HL-60 (cell line): Measurements from ENCODE around the gene SEMA6B.

Experiments
- DNase-seq, 2 experiments: peaks; one replicate each; pipeline ENCODE4 v3.0.0-alpha.2; 2010 to 2020; ENCODE audit warnings: low read depth in 1 of 2, low spot score in 1 of 2
- H3K27ac ChIP-seq: fragments of 250-450 bp; sonication (Bioruptor Pico); replicated peaks from 2 replicates; pipeline ENCODE4 v1.5.1; 2020; ENCODE audit warnings: mild to moderate bottlenecking, moderate library complexity
- H3K27me3 ChIP-seq: fragments of 250-450 bp; sonication (Bioruptor Pico); 2 replicates; pipeline ENCODE4 v1.5.1; 2021; ENCODE audit warnings: mild to moderate bottlenecking, moderate library complexity; ENCODE audit not compliant: insufficient read depth, poor library complexity, severe bottlenecking
- H3K4me3 ChIP-seq: replicated peaks from 2 replicates; pipeline ENCODE4 v1.5.1; 2011; ENCODE audit warnings: mild to moderate bottlenecking, control low read depth, low read length; ENCODE audit not compliant: insufficient read depth
- GABPA ChIP-seq: IDR thresholded peaks from 2 replicates; pipeline ENCODE4 v1.6.1; 2012; ENCODE audit warnings: low read depth
- POLR2AphosphoS5 ChIP-seq: IDR thresholded peaks from 2 replicates; pipeline ENCODE4 v1.6.1; 2012; ENCODE audit warnings: low read depth
- SPI1 ChIP-seq: IDR thresholded peaks from 2 replicates; pipeline ENCODE4 v1.6.1; 2012; ENCODE audit warnings: low read depth, mild to moderate bottlenecking, borderline replicate concordance
- TF ChIP-seq, protein P1 (sequence below): IDR thresholded peaks from one replicate; pipeline ENCODE4 v1.5.1; 2011; ENCODE audit warnings: low read length, control low read depth, inconsistent platforms; ENCODE audit not compliant: insufficient read depth
- TF ChIP-seq, protein P2 (sequence below): IDR thresholded peaks from 2 replicates; pipeline ENCODE4 v1.6.1; 2012; ENCODE audit warnings: low read depth; ENCODE audit not compliant: insufficient replicate concordance

SEMA6B gene

DNA sequence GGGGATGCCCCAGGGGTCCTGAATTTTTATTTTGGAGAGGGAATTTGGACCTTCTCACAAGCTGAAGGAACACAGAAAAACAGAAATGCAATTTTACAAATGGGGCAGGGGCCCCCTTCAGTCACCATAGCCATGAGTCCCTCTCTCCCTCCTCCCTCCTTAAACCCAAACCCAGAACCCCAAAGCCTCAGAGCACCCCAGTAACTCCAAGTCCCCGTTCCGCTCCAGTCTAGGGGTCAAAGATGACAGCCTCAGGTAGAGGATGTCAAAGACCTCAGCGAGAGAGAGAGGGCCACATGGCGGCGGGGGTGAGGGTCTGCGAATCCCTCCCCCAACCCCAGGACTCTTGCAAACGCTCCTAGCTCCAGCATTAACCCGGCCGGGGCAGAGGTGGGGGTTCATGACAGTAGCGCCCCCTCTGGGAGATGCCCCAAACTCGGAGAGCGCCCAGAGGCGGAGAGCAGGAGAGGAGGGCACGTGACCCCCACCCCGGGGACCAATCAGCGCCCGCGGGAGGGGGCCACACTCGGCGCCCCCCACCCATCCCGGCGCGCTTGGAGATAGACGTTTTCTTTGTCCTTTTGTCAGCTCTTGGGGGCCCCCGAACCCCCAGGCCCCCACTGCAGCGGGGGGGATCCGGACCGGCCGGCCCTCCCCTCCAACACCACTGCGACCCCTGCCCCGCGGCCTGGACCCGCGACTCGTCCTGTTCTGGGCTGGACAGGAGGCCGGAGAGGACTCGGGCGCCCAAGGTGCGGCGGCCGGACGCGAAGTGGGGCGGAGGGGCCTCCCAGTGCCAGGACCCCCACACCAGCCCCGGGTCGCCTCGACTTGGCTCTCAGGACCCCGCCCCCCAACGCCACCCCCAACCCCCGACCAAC lies 20.8 kb upstream of the SEMA6B start:
- TF ChIP-seq, protein P1, sequence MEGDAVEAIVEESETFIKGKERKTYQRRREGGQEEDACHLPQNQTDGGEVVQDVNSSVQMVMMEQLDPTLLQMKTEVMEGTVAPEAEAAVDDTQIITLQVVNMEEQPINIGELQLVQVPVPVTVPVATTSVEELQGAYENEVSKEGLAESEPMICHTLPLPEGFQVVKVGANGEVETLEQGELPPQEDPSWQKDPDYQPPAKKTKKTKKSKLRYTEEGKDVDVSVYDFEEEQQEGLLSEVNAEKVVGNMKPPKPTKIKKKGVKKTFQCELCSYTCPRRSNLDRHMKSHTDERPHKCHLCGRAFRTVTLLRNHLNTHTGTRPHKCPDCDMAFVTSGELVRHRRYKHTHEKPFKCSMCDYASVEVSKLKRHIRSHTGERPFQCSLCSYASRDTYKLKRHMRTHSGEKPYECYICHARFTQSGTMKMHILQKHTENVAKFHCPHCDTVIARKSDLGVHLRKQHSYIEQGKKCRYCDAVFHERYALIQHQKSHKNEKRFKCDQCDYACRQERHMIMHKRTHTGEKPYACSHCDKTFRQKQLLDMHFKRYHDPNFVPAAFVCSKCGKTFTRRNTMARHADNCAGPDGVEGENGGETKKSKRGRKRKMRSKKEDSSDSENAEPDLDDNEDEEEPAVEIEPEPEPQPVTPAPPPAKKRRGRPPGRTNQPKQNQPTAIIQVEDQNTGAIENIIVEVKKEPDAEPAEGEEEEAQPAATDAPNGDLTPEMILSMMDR = no peak
- TF ChIP-seq SPI1 (no peak), GABPA (no peak), POLR2AphosphoS5 (no peak)
- TF ChIP-seq, protein P2, sequence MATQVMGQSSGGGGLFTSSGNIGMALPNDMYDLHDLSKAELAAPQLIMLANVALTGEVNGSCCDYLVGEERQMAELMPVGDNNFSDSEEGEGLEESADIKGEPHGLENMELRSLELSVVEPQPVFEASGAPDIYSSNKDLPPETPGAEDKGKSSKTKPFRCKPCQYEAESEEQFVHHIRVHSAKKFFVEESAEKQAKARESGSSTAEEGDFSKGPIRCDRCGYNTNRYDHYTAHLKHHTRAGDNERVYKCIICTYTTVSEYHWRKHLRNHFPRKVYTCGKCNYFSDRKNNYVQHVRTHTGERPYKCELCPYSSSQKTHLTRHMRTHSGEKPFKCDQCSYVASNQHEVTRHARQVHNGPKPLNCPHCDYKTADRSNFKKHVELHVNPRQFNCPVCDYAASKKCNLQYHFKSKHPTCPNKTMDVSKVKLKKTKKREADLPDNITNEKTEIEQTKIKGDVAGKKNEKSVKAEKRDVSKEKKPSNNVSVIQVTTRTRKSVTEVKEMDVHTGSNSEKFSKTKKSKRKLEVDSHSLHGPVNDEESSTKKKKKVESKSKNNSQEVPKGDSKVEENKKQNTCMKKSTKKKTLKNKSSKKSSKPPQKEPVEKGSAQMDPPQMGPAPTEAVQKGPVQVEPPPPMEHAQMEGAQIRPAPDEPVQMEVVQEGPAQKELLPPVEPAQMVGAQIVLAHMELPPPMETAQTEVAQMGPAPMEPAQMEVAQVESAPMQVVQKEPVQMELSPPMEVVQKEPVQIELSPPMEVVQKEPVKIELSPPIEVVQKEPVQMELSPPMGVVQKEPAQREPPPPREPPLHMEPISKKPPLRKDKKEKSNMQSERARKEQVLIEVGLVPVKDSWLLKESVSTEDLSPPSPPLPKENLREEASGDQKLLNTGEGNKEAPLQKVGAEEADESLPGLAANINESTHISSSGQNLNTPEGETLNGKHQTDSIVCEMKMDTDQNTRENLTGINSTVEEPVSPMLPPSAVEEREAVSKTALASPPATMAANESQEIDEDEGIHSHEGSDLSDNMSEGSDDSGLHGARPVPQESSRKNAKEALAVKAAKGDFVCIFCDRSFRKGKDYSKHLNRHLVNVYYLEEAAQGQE = no peak
- Histone ChIP-seq H3K27me3 (peaks cover 50% of the 10 kb centered on the region), H3K27ac (no peak overlapping the region), H3K4me3 (peak overlapping the region; percentile 9; the same call in 1 of the 2 replicates)
- DNase-seq = no peak

DNA sequence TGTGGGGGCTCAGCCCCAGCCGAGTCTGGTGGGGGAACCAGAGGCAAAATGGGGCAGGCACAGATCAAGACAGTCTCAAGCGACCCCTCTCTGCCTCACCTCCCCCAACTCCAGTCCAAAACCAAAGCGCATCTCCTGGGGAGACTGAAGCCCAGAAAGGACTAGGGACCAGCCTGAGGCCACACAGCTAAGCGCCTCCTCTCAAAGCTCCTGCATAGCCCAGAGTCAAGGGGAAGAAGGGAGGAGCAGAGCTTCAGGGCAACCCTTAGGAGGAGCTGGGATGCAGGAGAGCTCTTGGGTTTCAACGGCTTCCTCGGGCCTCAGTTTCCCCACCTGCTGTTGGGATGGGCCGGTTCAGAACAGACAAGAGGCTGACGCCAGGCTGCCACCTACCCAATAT lies 19.9 kb upstream of the SEMA6B start:
- H3K4me3 ChIP-seq = no peak overlapping the region
- no peak overlapping the region for H3K27ac ChIP-seq
- TF ChIP-seq POLR2AphosphoS5 = no peak
- no peak for TF ChIP-seq SPI1
- TF ChIP-seq, protein P1 = no peak
- no peak for TF ChIP-seq GABPA
- TF ChIP-seq, protein P2 = no peak
- peaks cover 41% of the 10 kb centered on the region for H3K27me3 ChIP-seq
- DNase-seq = no peak

DNA sequence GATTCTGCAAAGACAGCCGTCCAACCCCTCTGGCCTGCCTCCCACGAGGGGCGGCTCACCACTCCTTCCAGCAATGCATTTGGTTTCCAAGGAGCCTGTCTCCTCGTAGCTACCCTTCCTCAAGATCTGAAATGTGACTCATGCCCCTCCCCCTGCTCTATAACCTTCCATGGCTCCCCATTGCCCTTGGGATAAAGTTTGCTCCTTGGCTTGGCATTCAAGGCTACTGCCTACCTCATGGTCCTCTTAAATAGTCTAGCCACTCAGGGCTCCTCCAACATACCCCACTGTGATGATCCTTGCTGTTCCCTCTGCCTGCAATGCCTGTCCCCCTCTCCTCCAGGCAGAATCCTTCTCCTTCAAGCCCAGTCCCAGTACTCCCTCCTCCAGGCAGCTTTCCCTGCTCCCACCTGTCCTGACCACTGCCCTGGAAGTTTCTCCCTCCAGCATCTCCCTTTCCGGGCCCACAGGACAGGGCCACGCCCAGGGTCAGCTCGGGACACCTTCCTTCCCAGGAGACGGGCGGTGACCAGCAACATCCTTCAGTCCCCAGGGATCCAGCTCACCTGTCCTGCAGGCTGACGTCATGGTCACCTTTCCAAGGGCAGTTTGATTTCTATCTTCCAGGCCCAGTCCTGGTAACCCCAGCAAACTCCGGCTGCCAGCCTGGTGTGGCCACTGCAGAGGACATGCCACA lies 19.2 kb upstream of the SEMA6B start:
- TF ChIP-seq GABPA (no peak), SPI1 (no peak), POLR2AphosphoS5 (no peak)
- TF ChIP-seq, protein P1 = no peak
- TF ChIP-seq, protein P2 = no peak
- no peak overlapping the region for H3K4me3 ChIP-seq
- H3K27ac ChIP-seq = no peak overlapping the region
- no peak for DNase-seq
- H3K27me3 ChIP-seq = peaks cover 36% of the 10 kb centered on the region
